A549 (cell line): ENCODE results near the gene UBE2S.

Experiments used
- BHLHE40 ChIP-seq: IDR thresholded peaks from 2 replicates; pipeline ENCODE4 v1.6.1; 2012; ENCODE audit warnings: low read depth, low read length, inconsistent platforms
- CTCF ChIP-seq: fragments of >200 bp; sonication (Bioruptor Twin); formaldehyde crosslinking; IDR thresholded peaks from 3 replicates; pipeline ENCODE4 v1.5.1; 2016
- EHF ChIP-seq: fragments of 250-450 bp; sonication (Bioruptor Pico); IDR thresholded peaks from 2 replicates; pipeline ENCODE4 v1.5.0; 2020; ENCODE audit warnings: mild to moderate bottlenecking
- EHMT2 ChIP-seq: fragments of 200-600 bp; sonication (generic); IDR thresholded peaks from 2 replicates; pipeline ENCODE4 v1.6.1; 2016; ENCODE audit warnings: antibody characterized with exemption, low read depth, mild to moderate bottlenecking, moderate library complexity
- ELK1 ChIP-seq: fragments of 150-350 bp; IDR thresholded peaks from 2 replicates; pipeline ENCODE4 v1.6.1; 2014; ENCODE audit warnings: low read depth, mild to moderate bottlenecking, low read length
- KDM5A ChIP-seq: fragments of 200-600 bp; sonication (generic); IDR thresholded peaks from 2 replicates; pipeline ENCODE4 v1.6.1; 2016; ENCODE audit warnings: antibody characterized with exemption, mild to moderate bottlenecking
- PBX3 ChIP-seq: IDR thresholded peaks from 2 replicates; pipeline ENCODE4 v1.6.1; 2012
- PHF8 ChIP-seq: fragments of 200-600 bp; sonication (generic); IDR thresholded peaks from 2 replicates; pipeline ENCODE4 v1.6.1; 2016; ENCODE audit warnings: low read depth, mild to moderate bottlenecking, antibody characterized with exemption, moderate library complexity, borderline replicate concordance
- POLR2A ChIP-seq: IDR thresholded peaks from 2 replicates; pipeline ENCODE4 v1.6.1; 2012; ENCODE audit warnings: mild to moderate bottlenecking, low read length
- RAD21 ChIP-seq, 2 experiments: fragments of >200 bp in 1 of 2; sonication (Bioruptor Twin) in 1 of 2; formaldehyde crosslinking in 1 of 2; IDR thresholded peaks in 1 of 2; conservative IDR thresholded peaks in 1 of 2; 2 replicates in 1 of 2; 3 replicates in 1 of 2; pipeline ENCODE4 v1.6.1; 2012 to 2018; ENCODE audit warnings: inconsistent platforms in 1 of 2
- RFX5 ChIP-seq: fragments of 450-650 bp; IDR thresholded peaks from 2 replicates; pipeline ENCODE4 v1.7.1; 2014; ENCODE audit warnings: antibody characterized with exemption, mild to moderate bottlenecking, moderate library complexity
- ZC3H11A ChIP-seq: fragments of 450-650 bp; IDR thresholded peaks from 2 replicates; pipeline ENCODE4 v1.6.1; 2014; ENCODE audit warnings: antibody characterized with exemption, mild to moderate bottlenecking
- TF ChIP-seq, protein P1 (sequence below): fragments of 200-600 bp; sonication (generic); IDR thresholded peaks from 2 replicates; pipeline ENCODE4 v1.6.1; 2016; ENCODE audit warnings: antibody characterized with exemption, mild to moderate bottlenecking, moderate library complexity
- TF ChIP-seq, protein P2 (sequence below): IDR thresholded peaks from 2 replicates; pipeline ENCODE4 v1.6.1; 2012

DNA sequence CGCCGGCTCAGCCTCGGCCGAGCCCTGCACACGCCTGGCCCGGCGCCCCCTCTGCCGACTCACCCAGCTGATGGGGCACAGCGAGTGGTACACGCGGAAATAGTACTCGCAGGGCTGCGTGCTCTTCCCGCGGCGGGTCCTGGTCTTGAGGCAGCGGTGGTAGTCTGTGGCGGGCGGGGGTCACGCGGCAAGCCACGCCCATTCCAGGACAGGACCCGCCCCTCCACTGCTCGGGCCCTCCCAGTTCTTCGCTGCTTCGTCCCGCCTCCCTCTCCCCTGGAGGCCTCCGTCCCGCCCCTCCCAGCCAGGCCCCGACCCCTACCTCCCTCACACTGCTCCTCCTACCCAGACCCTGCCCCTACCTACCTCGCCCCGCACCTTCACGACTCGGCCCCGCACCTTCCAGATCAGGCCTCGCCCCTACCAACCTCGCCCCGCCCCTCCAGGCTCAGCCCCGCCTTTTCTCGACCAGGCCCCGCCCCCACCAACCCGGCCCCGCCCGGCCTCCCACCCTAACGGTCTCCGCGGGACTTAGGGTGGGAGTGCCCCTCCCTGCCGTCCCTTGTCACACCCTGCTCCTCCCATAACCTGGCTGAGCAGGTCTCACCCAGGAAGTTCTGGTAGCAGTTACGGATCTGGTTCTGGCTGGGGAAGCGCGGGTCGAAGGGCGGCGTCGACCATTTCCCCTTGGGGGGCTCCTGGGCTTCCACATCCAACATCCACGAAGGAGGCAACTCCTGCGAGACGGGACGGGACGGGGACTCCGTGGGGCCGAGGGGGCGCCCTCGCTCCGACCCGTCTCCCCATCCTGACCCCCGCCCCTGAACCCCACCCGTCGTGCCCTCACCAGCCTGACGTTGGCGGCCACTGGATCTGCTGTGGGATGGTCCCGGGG is 53.5 kb downstream of the UBE2S start:
- TF ChIP-seq CTCF, result no peak
- TF ChIP-seq PBX3, result no peak
- TF ChIP-seq ELK1, result no peak
- no peak for TF ChIP-seq RFX5
- TF ChIP-seq POLR2A, result no peak
- no peak for TF ChIP-seq EHF (CRISPR knock-in tag)
- no peak for TF ChIP-seq ZC3H11A
- TF ChIP-seq RAD21 (conservative IDR thresholded peaks at IDR 0.05 in 1 of 2, IDR thresholded peaks at IDR 0.05 in 1 of 2), result no peak
- no peak for TF ChIP-seq EHMT2
- TF ChIP-seq, protein P1, sequence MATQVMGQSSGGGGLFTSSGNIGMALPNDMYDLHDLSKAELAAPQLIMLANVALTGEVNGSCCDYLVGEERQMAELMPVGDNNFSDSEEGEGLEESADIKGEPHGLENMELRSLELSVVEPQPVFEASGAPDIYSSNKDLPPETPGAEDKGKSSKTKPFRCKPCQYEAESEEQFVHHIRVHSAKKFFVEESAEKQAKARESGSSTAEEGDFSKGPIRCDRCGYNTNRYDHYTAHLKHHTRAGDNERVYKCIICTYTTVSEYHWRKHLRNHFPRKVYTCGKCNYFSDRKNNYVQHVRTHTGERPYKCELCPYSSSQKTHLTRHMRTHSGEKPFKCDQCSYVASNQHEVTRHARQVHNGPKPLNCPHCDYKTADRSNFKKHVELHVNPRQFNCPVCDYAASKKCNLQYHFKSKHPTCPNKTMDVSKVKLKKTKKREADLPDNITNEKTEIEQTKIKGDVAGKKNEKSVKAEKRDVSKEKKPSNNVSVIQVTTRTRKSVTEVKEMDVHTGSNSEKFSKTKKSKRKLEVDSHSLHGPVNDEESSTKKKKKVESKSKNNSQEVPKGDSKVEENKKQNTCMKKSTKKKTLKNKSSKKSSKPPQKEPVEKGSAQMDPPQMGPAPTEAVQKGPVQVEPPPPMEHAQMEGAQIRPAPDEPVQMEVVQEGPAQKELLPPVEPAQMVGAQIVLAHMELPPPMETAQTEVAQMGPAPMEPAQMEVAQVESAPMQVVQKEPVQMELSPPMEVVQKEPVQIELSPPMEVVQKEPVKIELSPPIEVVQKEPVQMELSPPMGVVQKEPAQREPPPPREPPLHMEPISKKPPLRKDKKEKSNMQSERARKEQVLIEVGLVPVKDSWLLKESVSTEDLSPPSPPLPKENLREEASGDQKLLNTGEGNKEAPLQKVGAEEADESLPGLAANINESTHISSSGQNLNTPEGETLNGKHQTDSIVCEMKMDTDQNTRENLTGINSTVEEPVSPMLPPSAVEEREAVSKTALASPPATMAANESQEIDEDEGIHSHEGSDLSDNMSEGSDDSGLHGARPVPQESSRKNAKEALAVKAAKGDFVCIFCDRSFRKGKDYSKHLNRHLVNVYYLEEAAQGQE, result no peak
- no peak for TF ChIP-seq PHF8
- no peak for TF ChIP-seq KDM5A
- TF ChIP-seq, protein P2, sequence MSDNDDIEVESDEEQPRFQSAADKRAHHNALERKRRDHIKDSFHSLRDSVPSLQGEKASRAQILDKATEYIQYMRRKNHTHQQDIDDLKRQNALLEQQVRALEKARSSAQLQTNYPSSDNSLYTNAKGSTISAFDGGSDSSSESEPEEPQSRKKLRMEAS, result peak; percentile 57
- no peak for TF ChIP-seq BHLHE40
